Stimulated activated CD8-positive, alpha-beta memory T cell treated with anti-CD3 and anti-CD28 coated beads, Interleukin-12 subunit alpha, Interleukin-12 subunit beta, amount 100 ng/mL, for 24 hours (primary cell): ENCODE results near the gene MAGEA12.
"Not testable (repeated sequence)": the region's sequence is repeated elsewhere in the genome, so short reads cannot be mapped to it uniquely, and the experiment has no call there.

Experiments
- DNase-seq: peaks from one replicate; pipeline ENCODE4 v3.0.0-alpha.2; 2020; ENCODE audit errors: extremely low read depth

The MAGEA12 gene

GRCh38 chrX:152733261-152733975 lies at the start of gene MAGEA12, which contains the start of gene CSAG1:
Gene MAGEA12, plus strand, starts transcription at chrX:152733757. Its CDS starts 2,405 bp downstream, at chrX:152736162.
Gene CSAG1, minus strand, starts transcription at chrX:152733721. Its CDS starts 1,261 bp downstream, at chrX:152732460.
- no peak for DNase-seq

DNA sequence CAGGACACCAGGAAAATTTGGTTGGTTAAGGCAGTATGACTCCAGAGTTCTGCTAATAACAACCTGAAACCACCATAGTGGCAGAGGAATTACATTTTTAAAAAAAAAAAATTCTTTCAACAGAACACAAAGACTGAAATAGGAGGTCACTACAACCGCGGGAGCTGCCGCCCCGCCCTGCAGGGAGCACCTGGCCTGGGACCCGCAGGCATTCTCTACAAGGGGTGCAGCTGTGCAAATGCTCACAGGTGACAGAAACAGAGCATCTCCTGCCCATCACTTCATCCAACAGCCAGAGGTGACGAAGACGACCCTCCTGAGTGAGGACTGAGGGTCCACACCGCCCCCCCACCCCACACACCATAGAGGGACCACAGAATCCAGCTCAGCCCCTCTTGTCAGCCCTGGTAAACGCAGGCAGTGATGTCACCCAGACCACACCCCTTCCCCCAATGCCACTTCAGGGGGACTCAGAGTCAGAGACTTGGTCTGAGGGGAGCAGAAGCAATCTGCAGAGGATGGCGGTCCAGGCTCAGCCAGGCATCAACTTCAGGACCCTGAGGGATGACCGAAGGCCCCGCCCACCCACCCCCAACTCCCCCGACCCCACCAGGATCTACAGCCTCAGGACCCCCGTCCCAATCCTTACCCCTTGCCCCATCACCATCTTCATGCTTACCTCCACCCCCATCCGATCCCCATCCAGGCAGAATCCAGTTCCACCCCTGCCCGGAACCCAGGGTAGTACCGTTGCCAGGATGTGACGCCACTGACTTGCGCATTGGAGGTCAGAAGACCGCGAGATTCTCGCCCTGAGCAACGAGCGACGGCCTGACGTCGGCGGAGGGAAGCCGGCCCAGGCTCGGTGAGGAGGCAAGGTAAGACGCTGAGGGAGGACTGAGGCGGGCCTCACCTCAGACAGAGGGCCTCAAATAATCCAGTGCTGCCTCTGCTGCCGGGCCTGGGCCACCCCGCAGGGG lies 35.3 kb upstream of the MAGEA12 start, which contains the start of gene MAGEA3:
Gene MAGEA3 (plus strand): TSS at position 843 of the 980 bp plus-strand sequence. CDS start 2,039 bp downstream, outside the sequence.
- DNase-seq, result not testable (repeated sequence)

DNA sequence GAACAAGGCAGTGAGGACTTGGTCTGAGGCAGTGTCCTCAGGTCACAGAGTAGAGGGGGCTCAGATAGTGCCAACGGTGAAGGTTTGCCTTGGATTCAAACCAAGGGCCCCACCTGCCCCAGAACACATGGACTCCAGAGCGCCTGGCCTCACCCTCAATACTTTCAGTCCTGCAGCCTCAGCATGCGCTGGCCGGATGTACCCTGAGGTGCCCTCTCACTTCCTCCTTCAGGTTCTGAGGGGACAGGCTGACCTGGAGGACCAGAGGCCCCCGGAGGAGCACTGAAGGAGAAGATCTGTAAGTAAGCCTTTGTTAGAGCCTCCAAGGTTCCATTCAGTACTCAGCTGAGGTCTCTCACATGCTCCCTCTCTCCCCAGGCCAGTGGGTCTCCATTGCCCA lies 33.2 kb upstream of the MAGEA12 start:
- not testable (repeated sequence) for DNase-seq

- DNase-seq, result not testable (repeated sequence)
Measured at GRCh38 chrX:152706500-152706899, 27.1 kb upstream of the MAGEA12 start.

DNA sequence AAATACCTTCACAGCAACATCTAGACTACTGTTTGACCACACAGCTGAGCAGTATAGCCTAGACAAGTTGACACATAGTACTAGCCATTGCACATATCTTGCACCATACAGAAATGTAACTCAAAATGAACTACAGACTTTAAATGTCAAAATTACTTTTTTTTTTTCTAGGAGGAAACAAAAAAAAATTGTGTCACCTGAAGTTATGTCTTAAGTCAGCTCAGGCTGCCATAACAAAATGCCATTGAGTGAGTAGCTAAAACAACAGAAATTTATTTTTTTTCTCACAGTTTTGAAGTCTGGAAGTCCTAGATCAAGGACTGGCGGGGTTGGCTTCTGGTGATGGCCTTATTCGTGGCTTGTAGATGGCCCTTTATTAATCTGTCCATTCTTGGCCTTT lies 24.4 kb upstream of the MAGEA12 start, which contains the start of gene CSAG2:
Gene CSAG2 (minus strand): TSS at position 101 of the 400 bp plus-strand sequence. CDS start 161 bp downstream, outside the sequence.
- DNase-seq, result not testable (repeated sequence)

DNA sequence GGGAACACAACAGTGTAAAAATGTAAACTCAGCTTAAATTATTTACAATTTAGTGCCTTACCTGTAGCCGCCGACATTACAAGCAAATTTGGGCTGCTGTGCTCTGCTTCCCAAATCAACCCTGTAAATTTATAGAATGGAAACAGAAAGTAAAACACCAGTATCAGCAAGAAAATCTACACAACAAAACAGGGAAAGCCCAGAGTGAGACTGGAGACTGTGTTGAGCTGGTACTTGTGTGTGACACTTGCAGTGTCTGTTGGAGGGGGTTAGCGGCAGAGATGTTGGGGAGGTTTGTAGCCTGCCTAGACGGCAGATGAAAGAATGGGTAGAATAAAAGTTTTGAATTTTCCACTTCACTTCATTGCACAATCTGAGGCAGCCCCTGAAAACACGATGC lies 20.4 kb upstream of the MAGEA12 start:
- not testable (repeated sequence) for DNase-seq

DNA sequence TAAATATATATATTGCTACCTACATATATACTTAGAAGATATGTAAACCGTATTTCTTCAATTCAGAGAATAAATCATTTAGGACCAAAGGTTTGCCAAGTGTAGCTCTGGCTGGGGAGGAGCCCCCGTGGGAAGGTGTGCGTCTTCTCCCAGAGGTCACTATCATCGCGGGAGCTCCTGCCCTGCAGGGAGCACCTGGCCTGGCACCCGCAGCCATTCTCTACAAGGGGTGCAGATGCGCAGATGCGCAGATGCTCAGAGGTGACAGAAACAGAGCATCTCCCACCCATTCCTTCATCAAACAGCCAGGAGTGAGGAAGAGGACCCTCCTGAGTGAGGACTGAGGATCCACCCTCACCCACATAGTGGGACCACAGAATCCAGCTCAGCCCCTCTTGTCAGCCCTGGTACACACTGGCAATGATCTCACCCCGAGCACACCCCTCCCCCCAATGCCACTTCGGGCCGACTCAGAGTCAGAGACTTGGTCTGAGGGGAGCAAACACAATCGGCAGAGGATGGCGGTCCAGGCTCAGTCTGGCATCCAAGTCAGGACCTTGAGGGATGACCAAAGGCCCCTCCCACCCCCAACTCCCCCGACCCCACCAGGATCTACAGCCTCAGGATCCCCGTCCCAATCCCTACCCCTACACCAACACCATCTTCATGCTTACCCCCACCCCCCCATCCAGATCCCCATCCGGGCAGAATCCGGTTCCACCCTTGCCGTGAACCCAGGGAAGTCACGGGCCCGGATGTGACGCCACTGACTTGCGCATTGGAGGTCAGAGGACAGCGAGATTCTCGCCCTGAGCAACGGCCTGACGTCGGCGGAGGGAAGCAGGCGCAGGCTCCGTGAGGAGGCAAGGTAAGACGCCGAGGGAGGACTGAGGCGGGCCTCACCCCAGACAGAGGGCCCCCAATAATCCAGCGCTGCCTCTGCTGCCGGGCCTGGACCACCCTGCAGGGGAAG lies 19.5 kb upstream of the MAGEA12 start, which contains the start of gene MAGEA2B:
Gene MAGEA2B (plus strand): TSS at position 814 of the 973 bp plus-strand sequence. CDS start 2,479 bp downstream, outside the sequence.
- DNase-seq, result not testable (repeated sequence)

- DNase-seq, result no peak
Measured at GRCh38 chrX:152725409-152725808, 8.1 kb upstream of the MAGEA12 start.

DNA sequence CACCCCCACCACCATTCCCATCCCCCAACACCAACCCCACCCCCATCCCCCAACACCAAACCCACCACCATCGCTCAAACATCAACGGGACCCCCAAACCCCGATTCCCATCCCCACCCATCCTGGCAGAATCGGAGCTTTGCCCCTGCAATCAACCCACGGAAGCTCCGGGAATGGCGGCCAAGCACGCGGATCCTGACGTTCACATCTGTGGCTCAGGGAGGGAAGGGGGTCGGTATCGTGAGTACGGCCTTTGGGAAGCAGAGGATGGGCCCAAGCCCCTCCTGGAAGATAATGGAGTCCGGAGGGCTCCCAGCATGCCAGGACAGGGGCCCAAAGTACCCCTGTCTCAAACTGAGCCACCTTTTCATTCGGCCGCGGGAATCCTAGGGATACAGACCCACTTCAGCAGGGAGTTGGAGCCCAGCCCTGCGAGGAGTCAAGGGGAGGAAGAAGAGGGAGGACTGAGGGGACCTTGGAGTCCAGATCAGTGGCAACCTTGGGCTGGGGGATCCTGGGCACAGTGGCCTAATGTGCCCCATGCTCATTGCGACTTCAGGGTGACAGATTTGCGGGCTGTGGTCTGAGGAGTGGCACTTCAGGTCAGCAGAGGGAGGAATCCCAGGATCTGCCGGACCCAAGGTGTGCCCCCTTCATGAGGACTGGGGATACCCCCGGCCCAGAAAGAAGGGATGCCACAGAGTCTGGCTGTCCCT lies 744 bp downstream of the MAGEA12 start:
- DNase-seq, result not testable (repeated sequence)

DNA sequence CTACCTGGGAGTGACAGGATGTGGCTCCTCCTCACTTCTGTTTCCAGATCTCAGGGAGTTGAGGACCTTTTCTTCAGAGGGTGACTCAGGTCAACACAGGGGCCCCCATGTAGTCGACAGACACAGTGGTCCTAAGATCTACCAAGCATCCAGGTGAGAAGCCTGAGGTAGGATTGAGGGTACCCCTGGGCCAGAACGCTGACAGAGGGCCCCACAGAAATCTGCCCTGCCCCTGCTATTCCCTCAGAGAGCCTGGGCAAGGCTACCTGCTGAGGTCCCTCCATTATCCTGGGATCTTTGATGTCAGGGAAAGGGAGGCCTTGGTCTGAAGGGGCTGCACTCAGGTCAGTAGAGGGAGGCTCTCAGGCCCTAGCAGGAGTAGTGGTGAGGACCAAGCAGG lies 1.5 kb downstream of the MAGEA12 start:
- no peak for DNase-seq

DNA sequence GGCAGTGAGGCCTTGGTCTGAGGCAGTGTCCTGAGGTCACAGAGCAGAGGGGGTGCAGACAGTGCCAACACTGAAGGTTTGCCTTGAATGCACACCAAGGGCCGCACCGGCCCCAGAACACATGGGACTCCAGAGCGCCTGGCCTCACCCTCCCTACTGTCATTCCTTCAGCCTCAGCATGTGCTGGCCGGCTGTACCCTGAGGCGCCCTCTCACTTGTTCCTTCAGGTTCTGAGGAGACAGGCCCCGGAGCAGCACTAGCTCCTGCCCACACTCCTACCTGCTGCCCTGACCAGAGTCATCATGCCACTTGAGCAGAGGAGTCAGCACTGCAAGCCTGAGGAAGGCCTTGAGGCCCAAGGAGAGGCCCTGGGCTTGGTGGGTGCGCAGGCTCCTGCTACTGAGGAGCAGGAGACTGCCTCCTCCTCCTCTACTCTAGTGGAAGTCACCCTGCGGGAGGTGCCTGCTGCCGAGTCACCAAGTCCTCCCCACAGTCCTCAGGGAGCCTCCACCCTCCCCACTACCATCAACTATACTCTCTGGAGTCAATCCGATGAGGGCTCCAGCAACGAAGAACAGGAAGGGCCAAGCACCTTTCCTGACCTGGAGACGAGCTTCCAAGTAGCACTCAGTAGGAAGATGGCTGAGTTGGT lies 2.4 kb downstream of the MAGEA12 start:
- no peak for DNase-seq

DNA sequence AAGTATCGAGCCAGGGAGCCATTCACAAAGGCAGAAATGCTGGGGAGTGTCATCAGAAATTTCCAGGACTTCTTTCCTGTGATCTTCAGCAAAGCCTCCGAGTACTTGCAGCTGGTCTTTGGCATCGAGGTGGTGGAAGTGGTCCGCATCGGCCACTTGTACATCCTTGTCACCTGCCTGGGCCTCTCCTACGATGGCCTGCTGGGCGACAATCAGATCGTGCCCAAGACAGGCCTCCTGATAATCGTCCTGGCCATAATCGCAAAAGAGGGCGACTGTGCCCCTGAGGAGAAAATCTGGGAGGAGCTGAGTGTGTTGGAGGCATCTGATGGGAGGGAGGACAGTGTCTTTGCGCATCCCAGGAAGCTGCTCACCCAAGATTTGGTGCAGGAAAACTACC lies 3.0 kb downstream of the MAGEA12 start:
- DNase-seq, result not testable (repeated sequence)

DNA sequence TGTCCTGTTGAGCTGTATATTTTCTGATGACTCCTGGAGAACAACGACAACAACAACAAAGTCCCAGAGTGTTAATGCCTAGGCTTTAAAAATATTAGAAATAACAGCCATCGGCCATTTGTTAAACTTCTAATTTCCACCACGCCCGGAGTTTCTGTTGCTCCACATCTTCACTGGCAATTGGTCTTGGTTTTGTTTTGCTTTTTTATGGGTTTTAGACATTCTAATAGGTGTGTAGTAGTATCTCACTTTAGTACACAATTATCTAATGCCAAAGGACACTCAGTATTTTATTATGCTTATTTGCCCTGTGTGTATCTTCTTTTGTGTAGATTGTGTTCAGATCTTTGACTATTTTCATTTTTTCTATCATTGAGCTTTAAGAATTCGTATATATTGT lies 5.0 kb downstream of the MAGEA12 start:
- DNase-seq, result no peak

DNA sequence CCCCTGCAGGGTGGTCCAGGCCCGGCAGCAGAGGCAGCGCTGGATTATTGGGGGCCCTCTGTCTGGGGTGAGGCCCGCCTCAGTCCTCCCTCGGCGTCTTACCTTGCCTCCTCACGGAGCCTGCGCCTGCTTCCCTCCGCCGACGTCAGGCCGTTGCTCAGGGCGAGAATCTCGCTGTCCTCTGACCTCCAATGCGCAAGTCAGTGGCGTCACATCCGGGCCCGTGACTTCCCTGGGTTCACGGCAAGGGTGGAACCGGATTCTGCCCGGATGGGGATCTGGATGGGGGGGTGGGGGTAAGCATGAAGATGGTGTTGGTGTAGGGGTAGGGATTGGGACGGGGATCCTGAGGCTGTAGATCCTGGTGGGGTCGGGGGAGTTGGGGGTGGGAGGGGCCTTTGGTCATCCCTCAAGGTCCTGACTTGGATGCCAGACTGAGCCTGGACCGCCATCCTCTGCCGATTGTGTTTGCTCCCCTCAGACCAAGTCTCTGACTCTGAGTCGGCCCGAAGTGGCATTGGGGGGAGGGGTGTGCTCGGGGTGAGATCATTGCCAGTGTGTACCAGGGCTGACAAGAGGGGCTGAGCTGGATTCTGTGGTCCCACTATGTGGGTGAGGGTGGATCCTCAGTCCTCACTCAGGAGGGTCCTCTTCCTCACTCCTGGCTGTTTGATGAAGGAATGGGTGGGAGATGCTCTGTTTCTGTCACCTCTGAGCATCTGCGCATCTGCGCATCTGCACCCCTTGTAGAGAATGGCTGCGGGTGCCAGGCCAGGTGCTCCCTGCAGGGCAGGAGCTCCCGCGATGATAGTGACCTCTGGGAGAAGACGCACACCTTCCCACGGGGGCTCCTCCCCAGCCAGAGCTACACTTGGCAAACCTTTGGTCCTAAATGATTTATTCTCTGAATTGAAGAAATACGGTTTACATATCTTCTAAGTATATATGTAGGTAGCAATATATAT lies 20.4 kb downstream of the MAGEA12 start, which contains the start of gene MAGEA2:
Gene MAGEA2 (minus strand): TSS at position 157 of the 965 bp plus-strand sequence. CDS start 2,479 bp downstream, outside the sequence.
- not testable (repeated sequence) for DNase-seq

- DNase-seq, result not testable (repeated sequence)
Measured at GRCh38 chrX:152754871-152755270, 21.3 kb downstream of the MAGEA12 start.

DNA sequence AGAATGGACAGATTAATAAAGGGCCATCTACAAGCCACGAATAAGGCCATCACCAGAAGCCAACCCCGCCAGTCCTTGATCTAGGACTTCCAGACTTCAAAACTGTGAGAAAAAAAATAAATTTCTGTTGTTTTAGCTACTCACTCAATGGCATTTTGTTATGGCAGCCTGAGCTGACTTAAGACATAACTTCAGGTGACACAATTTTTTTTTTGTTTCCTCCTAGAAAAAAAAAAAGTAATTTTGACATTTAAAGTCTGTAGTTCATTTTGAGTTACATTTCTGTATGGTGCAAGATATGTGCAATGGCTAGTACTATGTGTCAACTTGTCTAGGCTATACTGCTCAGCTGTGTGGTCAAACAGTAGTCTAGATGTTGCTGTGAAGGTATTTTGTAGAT lies 25.4 kb downstream of the MAGEA12 start, which contains the start of gene CSAG3:
Gene CSAG3 (plus strand): TSS at position 301 of the 400 bp plus-strand sequence.
- DNase-seq, result not testable (repeated sequence)

DNA sequence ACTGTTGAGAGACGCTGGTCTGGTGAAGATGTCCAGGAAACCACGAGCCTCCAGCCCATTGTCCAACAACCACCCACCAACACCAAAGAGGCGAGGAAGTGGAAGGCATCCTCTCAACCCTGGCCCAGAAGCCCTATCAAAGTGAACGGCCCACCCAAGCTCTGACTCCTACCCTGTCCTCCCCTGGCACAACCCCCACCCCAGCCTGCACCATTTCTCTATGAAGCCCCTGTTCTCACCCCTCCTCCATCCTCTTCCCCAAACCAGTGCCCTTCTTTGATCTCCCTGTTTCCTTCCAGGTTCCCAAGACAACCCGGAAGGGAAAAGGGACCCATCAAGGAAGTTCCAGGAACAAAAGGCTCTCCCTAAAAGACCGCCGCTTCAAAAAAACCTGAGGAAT lies 26.0 kb downstream of the MAGEA12 start:
- DNase-seq, result not testable (repeated sequence)

- DNase-seq, result not testable (repeated sequence)
Measured at GRCh38 chrX:152761582-152761981, 28.0 kb downstream of the MAGEA12 start.
